ENCODE results near the gene IER5.

GRCh38 chr1:181043025-181043888, 45.2 kb upstream of the IER5 start:
- TF ChIP-seq CTCF (conservative IDR thresholded peaks at IDR 0.05 in 1 of 2, IDR thresholded peaks at IDR 0.05 in 1 of 2; ENCODE audit: low read depth in 1 of 2, low read length in 2 of 2) = no peak
- TF ChIP-seq EZH2 (IDR thresholded peaks at IDR 0.05; ENCODE audit: low read length, missing control alignments) = no peak
